ENCODE results near the gene IKZF3.

DNA sequence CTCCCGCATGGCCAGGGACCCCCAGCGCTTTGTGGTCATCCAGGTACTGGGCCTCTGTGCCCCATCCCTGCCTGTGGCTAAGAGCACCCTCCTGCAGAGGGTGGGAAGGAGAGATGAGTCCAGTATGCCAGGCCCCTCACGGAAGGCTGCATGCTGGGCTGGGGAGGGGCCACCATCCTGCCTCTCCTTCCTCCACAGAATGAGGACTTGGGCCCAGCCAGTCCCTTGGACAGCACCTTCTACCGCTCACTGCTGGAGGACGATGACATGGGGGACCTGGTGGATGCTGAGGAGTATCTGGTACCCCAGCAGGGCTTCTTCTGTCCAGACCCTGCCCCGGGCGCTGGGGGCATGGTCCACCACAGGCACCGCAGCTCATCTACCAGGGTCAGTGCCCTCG lies 137.5 kb downstream of the IKZF3 start:
- TF ChIP-seq, protein P1, sequence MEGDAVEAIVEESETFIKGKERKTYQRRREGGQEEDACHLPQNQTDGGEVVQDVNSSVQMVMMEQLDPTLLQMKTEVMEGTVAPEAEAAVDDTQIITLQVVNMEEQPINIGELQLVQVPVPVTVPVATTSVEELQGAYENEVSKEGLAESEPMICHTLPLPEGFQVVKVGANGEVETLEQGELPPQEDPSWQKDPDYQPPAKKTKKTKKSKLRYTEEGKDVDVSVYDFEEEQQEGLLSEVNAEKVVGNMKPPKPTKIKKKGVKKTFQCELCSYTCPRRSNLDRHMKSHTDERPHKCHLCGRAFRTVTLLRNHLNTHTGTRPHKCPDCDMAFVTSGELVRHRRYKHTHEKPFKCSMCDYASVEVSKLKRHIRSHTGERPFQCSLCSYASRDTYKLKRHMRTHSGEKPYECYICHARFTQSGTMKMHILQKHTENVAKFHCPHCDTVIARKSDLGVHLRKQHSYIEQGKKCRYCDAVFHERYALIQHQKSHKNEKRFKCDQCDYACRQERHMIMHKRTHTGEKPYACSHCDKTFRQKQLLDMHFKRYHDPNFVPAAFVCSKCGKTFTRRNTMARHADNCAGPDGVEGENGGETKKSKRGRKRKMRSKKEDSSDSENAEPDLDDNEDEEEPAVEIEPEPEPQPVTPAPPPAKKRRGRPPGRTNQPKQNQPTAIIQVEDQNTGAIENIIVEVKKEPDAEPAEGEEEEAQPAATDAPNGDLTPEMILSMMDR (IDR thresholded peaks at IDR 0.05; ENCODE audit: borderline replicate concordance, extremely low read depth, low read length, poor library complexity, severe bottlenecking) = no peak
- no peak for TF ChIP-seq EZH2 (IDR thresholded peaks at IDR 0.05; ENCODE audit: borderline replicate concordance, low read depth, low read length, severe bottlenecking)
